Stimulated activated CD4-positive, alpha-beta T cell treated with anti-CD3 and anti-CD28 coated beads, TNF-alpha, amount 100 ng/mL, for 4 hours (primary cell): ENCODE data around the gene ZNF668.
A peak's percentile ranks its signal among the peaks of the same experiment; 100 is the strongest.
"Not testable (repeated sequence)": the region's sequence is repeated elsewhere in the genome, so short reads cannot be mapped to it uniquely, and the experiment has no call there.

Experiments used
- DNase-seq, 3 experiments: peaks; one replicate each; pipeline ENCODE4 v3.0.0-alpha.2; 2020; ENCODE audit warnings: low read depth in 3 of 3

ZNF668 gene

GRCh38 chr16:31100876-31101641 lies 27.0 kb upstream of the ZNF668 start:
- not testable (repeated sequence) for DNase-seq

- no peak for DNase-seq
Measured at GRCh38 chr16:31099860-31100638, 26.0 kb upstream of the ZNF668 start.

DNA sequence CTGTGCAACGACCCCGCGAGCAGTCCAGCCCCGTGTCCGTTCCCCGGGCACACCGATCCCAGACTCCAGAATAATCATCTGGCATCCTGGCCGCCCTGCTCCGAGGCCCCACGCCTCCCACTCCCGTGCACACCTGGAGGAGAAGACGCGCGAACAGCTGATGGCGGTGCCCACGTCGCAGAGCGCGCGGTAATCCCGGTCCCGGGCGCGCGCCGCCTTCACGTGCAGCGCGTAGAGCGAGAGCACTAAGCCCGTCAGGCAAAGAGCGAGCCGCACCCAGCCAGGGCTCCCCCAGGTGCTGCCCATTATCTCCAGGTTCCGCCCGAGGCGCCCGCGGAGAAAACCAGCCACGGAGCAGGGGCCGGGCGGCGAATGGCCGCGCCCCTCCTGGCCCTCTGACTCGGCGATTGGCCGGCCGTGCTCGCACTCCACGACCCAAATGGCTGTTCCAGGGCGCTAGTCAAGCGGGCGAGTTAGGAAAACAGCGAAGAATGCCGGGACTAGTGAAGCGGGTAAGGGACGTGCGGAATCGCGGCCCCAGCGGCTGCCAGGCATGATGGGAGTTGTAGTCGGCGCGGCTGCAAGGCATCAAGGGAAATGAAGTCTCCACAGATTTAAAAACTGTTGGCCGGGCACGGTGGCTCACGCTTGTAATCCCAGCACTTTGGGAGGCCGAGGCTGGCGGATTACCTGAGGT lies 20.5 kb upstream of the ZNF668 start, which contains the start of gene VKORC1:
Gene VKORC1 (minus strand): TSS at position 374 of the 697 bp plus-strand sequence. CDS start 68 bp downstream, at position 306.
- peak; percentile 70 to 76 (median 71) for DNase-seq

GRCh38 chr16:31094088-31094423 lies 20.0 kb upstream of the ZNF668 start:
- no peak for DNase-seq

GRCh38 chr16:31093132-31093703 lies 19.2 kb upstream of the ZNF668 start:
- no peak for DNase-seq

DNA sequence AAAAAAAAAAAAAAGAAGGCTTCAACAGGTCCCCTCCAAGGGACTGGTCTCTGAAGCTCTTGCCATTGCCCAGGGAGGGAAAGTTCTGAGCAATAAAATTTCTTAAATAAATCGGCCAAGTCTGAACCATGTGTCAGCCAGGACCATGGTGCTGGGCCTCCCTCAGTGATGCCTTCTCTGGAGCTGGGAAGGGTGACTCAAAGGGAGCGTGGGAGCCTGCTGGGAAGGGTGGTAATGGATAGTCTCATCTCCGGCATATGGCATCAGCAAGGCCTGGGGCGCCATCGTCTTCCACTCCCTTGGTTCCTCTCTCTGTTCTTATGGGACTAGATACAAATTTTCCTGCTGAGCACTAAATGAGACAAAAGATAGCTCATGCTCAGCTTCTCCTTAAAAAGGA lies 18.3 kb upstream of the ZNF668 start:
- no peak for DNase-seq

DNA sequence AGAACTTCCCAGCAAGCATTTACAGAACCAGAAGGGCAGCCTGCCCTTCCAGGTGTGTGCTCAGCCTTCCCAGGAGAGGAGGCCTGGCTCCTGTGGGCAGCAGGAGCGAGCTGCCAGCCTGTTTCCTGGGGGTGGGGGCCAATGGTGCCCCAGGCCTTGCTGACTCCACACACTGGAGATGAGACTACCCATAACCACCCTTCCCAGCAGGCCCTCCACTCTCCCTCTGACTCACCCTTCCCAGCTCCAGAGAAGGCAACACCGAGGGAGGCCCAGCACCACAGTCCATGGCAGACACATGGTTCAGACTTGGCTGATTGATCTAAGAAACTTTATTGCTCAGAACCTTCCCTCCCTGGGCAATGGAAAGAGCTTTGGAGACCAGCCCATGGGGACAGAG lies 16.5 kb upstream of the ZNF668 start:
- DNase-seq = no peak

- DNase-seq = no peak
Measured at GRCh38 chr16:31089199-31089598, 15.2 kb upstream of the ZNF668 start.

DNA sequence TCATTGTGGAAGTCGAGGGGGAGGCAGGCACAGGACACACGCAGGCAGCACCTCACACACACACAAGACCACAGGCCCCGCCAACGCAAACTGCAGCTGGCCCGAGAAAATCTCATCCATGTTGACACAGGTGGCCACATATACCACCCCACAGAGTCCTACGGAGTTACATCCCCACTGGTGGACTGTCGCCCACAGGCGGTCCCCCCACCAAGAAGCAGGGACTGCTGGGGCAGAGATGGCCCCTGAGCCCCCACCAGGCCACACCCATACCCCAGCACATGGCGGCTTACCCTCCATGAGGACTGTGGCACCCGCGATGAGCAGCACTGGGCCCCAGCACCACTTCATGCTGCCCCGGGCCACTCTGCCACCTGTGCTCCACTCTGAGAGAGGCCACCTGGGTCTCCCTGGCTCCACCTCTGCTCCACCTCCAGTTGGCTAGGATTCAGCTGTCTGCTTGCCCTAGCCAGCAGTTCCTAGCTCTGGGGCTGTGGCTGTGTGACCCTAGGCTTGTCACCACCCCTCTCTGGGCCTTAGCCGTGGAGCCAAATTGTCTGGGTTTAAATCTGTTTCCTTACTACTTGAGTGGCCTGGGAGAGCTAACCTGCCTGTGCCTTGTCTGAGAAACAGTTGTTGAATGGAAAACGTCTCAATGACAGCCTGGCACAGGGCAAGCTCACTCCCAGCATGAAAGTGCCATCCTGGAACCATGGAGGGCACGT lies 14.6 kb upstream of the ZNF668 start, which contains the start of gene PRSS53:
Gene PRSS53 (minus strand): TSS at position 485 of the 725 bp plus-strand sequence. CDS start 134 bp downstream, at position 351.
- DNase-seq = no peak

DNA sequence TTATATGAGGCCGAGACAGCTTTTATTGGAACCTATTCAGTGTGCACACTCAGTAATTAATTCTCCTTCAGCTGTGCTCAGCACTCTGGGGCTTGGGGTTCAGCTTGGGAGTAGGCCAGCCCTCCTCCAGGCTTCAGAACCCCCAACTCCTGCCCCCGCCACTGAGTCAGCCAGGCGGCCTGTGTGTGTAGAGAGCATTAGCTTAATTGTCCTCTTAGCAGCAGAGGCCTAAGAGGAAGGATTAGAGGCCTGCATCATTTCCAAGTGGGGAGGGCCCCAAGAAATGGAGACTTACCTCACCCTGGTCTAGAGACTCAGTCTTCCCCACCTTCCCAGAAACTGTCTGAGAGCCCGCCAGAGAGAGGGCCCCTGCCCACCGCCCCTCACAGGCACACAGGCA lies 13.9 kb upstream of the ZNF668 start:
- no peak for DNase-seq

DNA sequence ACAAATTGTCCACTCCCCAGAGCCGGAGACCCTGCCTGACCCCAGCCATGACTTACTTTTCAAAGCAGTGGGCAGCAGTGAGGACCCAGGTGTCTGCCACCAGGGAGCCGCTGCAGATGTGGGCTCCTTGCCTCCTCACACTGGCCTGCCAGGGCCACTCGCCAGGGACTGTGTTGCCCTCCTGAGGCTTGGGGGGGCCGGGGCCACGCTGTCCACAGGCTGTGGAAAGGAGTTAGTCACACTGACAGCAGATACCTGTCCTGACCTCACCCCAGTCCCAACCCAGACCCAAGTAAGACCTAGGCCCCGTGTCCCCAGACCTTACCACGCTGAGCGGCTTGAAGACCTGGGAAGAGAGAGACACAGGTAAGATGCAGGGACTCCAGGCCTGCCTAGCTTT lies 13.4 kb upstream of the ZNF668 start:
- DNase-seq = no peak

DNA sequence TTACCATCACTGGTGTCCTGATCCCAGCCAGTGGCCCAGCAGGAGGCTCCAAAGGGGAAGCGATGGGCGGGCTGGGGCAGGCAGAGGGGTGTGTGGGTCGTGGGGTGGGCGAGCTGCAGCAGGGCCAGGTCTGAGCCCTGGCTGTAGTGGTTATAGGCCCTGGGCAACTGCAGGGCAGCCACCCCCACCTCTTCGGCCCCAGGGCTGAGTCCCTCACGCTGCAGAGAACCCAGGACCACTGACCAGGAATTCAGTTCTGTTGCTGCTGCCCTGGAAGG lies 12.5 kb upstream of the ZNF668 start:
- no peak for DNase-seq

DNA sequence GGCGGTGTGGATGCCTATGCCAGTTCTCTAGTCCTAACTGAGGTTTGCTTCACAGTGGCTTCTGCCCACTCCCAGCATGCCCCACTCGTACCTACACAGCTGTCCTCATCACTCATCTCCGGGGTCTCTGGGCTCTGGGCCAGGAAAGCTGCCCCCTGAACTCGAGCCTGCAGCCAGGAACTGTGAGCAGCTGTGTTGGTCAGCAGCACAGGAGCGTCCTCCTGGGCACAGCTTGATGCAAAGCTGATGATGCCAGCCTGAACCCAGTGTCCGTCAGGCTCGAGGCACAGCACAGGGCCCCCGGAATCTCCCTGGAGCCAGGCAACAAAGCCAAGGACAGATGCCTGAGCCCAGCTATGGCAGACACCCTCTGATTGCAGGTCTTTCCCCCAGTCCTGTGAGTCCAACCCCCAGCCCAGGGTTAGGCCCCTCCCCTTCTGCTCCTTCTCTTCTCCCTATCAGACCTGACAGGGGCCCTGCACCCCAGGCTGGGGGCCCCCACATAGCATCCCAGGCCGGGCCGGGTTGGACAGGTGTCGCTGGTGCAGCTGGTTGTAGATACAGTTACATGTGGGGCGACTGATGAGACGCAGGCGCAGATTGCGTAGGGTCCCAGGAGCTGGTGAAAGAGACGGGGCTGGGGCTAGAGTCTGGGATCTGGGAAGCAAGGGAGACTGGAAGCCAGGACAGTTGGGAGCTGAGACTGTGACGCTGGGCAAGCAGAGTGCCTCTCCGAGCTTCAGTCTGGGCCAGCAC lies 12.0 kb upstream of the ZNF668 start:
- no peak for DNase-seq

GRCh38 chr16:31085411-31085810 lies 11.4 kb upstream of the ZNF668 start:
- DNase-seq = no peak

DNA sequence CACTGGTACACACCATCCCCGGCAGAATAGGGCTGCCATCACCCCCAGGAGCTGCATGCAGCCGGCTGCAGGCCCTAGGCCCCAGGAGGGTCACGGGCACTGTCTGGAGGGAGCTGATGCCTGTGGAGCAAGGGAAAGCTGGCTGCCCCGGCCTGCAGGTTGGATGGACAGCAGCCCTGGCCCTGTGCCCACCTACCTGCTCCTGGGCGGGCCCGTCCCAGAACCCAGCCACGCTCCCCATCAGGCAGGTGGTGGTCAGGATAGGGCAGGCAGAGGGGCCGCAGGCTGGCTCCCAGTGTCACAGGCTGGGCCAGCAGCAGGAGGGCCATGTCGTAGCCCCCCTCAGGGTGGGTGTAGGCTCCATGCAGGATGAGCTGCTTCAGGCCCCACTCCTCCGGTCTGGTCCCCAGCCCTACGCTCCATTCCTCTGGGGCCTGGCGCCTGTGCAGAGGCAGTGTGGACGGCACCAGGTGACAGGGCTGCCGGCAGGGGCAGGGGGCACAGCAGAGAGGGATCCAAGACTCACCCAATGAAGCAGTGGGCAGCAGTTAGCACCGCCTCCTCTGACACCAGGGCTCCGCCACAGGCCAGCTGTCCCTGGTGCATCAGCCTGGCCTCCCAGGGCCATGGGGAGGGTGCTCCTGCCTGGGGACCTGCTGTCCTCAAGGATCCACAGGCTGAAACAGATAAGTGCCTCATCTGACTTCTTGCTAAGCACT lies 10.7 kb upstream of the ZNF668 start:
- DNase-seq = no peak

DNA sequence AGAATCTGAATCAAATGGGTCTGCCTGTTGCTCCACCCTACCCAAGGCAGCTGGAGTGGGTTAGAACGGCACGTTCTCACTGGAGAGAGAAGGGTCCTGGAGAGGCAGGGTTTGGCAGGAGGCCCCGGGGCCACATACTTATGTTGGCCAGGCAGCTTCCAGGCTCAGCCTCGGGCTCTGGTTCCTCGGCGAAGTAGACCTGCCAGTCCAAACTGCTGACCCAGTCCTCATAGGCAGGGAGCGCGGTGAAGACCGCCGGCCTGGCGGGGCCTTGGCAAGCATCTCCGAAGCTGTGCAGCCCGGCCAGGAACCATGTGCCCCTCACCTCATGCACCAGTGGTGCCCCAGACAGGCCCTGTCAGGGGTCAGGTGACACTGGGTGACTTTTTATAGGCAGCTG lies 9.9 kb upstream of the ZNF668 start:
- DNase-seq = no peak

DNA sequence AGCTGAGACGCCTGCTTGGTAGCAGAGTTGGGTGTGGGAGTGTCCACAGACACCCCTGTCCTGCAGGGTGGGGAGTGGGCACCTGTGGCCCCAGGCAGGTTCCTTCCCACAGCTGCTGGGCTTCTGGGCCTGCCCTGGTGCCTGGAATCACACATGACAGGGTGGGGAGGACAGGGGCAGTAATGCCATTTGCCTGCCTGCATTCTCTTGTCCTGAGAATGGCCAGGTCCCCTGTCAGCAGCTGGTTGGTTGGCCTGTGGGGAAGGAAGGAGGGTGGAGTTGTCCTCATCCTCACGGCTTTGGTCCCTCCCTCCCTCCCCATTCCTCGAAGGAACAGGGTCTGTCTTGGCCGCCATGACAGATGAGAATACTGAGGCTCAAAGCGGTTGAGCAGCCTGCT lies 9.5 kb upstream of the ZNF668 start:
- DNase-seq = no peak

GRCh38 chr16:31083081-31083480 lies 9.0 kb upstream of the ZNF668 start:
- no peak for DNase-seq

DNA sequence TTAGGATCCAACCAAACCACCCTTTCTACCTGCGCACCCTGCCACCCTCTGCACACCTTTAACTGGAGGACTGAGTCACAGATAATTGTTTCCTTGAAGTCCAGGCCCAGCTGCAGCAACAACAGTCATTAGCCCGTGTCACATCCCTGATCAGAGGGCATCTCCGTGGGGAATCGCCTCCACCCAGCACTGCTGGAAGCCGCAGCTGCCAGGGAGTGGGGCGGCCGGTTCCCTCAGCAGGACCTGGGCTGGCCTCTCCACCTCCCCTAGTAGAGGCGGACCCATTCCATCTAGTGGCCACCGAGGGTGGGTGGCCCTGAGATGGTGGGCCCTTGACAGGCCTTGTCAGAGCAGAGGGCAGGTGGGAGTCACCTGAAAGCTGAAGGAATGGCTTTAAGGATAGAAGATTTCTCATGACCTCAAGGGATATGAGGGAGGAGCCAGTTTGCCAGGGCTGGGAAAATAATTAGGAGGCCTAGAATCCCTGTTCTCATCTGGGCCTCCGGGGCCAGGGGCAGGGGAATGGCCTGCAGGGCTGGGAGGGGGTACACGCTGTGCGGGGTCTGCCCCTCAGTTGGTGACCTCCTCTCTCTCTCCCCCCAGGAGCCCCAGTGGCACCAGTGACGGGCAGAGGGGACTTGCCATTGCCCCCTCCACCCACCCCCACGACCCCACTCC lies 8.5 kb upstream of the ZNF668 start:
- DNase-seq = no peak
